SIG-M5 (cell line): ENCODE data around the gene AFF3.

Source experiments
- DNase-seq: peaks from one replicate; lab custom pipeline; 2025; lab: John Stamatoyannopoulos, UW

AFF3 gene

DNA sequence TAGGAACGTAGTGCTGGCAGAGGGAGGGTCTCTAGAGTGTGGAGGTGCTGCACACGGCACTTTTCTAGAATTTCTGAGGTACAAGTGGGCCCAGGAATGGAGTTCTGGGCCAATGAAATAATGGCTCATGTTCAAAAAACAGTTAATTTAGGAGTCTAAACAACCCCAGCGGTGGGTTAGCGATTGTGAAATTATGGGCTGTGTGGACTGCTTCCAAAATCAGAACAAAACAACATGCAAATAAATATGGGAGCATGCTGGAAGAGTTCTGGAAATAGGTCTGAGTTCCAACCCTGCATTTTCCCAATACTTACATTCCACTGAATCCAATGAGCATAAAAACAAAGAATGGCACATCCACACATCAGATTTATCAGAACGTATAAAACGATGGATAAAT is 317.6 kb downstream of the AFF3 start:
- DNase-seq, result no peak

DNA sequence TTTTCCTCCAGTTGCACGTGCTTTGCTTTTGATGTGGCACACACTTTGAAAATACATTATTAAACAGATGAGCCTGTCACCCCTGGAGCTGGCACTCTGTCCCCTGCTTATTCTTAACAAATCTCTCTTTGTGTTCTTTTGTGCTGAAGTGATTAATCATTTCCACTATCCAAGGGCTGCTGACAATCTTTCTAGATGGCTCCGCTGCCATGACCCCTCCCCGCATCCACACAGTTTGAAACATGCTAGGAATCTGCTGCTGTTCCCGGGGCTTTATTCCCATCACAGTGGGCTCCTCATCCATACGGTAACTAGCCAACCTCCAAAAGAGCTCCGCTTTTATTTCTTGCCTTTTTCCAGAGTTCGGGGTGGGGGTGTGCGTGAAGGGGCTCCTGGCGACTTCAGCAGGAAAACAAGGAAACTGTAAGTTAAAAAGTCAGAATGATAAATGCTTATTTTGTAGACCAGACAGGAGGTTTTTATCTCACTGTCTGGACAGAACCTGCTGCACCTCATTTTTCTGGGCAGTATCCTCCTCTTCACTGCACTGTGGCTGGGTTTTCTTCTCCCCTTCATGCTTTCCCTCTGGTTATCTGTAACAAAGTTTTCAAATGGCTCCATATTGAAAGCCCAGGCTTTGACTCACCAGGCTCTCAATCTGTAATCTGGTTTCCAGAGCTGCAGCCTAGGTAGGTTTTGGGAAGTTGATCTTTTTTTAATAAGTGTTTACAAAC is 319.7 kb downstream of the AFF3 start:
- no peak for DNase-seq

GRCh38 chr2:99821984-99822383 is 320.4 kb downstream of the AFF3 start:
- DNase-seq, result no peak

- no peak for DNase-seq
These were observed 320.8 kb downstream of the AFF3 start for GRCh38 chr2:99821572-99821971.

- DNase-seq, result no peak
These were observed 321.4 kb downstream of the AFF3 start for GRCh38 chr2:99821039-99821438.

- DNase-seq, result no peak
These were observed 322.6 kb downstream of the AFF3 start for GRCh38 chr2:99819766-99820165.

- DNase-seq, result no peak
These were observed 323.5 kb downstream of the AFF3 start for GRCh38 chr2:99818842-99819241.

GRCh38 chr2:99816908-99817307 is 325.5 kb downstream of the AFF3 start:
- DNase-seq, result no peak

DNA sequence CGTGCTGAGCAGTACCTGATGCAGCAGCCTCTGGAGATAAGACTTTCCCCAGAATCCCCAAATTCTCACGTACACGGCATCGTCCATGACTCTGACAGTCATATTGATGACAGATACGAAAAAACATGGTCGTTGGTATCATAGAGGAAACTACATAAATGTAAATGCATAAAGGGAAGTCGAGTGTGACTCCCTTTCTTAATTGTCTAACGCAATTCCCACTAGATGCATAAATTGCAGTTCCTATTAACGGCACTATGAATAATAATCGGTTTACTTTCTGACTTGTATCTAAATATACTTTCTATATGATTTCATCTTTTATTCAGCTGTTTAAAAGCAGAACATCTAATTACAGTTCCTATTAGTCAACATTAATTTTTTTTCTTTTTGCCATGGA is 330.0 kb downstream of the AFF3 start:
- no peak for DNase-seq

DNA sequence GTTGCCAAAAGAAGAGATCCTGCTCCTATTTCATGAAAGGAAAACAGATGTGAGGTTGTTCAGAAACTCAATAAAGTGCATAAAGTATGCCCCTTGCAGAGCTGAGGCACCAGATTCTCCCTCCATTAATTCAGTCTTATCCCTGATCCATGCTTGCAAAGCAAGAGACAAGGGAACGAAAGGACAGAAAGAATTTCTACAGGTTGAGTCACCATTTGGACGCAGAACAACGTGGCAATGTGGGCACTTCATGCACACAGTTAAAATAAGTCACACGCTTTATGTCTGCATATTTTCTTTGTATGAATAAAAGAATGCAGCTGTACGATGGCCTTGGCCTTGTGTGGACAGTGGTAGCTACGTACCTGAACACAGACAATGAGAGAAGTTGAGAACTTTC is 330.8 kb downstream of the AFF3 start:
- DNase-seq, result no peak

- DNase-seq, result no peak
These were observed 332.2 kb downstream of the AFF3 start for GRCh38 chr2:99810225-99810624.

DNA sequence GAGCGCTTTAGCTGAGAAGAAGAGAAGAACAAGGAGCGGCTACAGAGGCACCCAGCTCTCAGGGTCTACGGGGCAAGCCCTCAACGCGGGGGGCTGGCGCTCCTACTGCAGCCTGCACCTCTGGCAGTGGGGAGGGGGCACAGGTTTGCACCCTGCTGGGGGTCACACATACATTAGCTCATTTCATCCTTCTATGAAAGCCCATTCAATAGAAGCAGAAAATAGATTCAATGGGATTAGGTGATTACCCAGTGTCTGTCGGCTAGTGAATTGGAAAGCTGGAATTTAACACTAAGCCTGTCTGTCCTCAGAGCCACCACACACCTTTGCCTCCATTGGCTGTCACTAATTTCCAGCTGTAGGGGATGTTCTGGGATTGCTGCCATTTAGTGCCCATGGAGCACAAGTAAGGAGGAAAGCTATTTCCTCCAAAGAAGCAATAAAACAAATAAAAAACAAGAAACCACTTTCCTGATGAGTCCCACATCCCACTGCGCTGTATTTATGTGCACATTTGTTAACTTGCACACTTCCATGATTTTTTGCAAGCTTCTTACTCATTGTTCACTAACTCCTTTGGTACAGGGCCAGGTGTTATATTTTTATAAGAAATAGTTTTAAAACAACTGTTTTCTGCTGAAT is 333.0 kb downstream of the AFF3 start:
- no peak for DNase-seq

- DNase-seq, result no peak
These were observed 333.8 kb downstream of the AFF3 start for GRCh38 chr2:99808361-99809200.

DNA sequence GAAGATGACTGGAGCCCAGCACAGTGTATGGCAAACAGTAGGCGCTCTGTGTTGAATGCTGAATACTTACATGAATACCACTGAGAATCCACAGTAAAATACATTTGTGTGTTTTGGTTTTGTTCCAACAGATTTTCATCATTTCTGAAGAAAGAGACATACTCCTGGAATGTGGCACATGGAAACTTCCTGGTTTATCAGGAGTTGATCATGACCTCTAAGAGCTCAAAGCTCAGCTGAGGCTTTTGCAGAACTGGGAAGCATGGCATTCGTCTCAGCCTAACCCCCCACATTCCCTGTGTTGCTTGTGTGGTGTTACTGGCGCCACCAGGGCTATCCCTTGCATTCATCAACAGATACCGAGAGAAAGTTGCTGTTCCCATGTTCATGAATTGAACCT is 335.6 kb downstream of the AFF3 start:
- DNase-seq, result no peak

DNA sequence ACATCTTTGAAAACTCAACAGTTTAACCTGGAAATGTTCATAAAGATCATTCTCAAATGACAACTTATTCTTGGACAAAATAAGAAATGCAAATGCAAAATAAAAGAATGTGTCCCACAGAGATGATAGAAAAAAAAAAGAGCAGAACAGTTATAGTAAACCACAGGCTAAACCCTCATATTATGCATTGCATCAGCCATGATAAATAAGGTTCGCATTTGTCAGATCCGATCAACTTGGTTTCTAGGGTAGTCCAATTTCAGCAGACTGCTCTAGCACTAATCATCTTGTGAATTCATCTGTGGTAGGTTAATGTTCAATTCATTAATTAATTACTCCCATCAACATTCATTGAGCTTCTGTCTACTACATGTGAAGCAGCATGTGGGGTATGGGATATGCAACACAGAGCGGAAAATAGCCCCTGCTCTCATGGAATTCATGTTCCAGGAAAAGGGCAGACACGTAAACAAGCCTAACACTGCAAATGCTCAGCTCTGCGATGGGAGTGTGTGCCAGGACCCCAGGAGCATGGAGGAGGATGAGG is 336.4 kb downstream of the AFF3 start:
- no peak for DNase-seq

GRCh38 chr2:99803846-99804245 is 338.5 kb downstream of the AFF3 start:
- no peak for DNase-seq

- no peak for DNase-seq
These were observed 339.7 kb downstream of the AFF3 start for GRCh38 chr2:99802734-99803133.

DNA sequence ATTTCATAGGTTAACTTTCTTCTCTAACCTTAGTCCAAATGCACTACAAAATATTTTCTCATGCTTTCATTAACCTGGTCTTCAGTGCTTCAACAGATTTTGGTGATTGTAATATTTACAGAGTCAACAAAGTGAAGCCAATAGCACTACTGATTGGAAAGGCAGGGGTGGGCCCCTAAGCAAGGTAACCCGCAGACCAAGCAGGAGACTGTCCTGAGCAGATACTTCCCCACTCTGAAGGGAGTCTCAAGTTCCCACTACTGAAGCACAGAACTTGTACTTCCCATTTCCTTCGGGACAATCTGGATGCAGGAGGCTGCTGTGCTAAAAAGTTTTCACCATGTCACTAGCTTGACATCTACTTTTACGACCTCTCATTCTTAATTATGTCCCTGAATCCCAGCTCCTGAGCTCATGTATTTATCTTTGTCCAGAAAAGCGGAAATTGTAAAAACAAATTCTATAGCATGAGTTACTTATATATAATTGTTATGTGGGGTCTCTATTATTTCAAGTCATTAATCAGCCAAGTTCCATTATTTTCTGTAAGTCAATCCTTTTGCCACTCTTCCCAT is 341.0 kb downstream of the AFF3 start:
- no peak for DNase-seq

DNA sequence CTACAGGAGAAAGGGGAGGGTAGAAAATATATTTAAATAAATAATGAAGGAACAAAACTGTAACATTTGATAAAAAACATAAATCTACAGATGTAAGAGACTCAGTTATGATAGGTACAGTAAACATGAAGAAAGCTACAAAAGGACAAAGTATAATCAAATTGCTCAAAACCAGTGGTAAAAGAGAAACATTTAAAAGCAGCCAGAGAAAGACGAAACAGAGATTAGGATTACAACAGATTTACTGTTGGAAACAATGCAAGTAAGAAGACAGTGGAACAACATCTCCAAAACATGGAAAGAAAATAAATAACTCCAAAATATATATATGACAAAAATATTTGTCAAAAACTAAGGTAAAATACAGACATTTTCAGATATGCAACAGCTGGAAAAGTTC is 344.9 kb downstream of the AFF3 start:
- no peak for DNase-seq

DNA sequence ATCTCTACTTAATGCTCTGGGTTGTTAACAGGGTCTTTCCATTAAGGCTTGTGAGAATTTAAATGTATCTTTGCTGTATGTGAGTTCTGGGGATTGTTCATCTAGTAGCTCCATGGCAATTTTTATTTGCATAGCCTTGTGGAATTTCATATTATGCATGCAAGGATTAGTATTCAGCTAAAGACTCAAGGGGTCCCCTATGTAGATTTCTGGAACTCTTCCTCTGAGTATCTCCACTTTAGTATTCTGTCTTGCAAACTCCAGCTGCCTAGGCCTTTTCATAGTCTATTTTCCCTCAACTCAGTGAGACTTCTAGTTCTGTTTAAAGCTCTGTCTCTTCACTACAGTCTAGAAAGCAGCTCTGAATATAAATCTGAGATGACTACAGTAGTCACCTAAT is 348.0 kb downstream of the AFF3 start:
- DNase-seq, result no peak

DNA sequence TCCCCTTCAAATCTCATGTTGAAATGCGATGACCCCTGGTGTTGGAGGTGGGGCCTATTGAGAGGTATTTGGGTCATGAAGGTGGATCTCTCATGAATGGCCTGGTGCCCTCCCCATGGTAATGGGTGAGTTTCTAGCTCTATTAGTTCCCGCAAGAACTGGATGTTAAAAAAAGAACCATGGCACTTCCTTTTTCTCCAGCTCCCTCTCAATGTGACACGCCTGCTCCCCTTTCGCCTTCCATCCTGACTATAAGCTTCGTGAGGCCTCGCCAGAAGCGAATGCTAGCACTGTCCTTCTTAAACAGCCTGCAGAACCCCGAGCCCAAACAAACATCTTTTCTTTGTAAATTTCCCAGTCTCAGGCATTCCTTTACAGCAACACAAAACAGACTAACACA is 349.4 kb downstream of the AFF3 start:
- no peak for DNase-seq

- DNase-seq, result no peak
These were observed 352.5 kb downstream of the AFF3 start for GRCh38 chr2:99789849-99790248.
